Endodermal cell (in vitro differentiated cells): ENCODE results near the gene MYO1H. TPM values are rescaled to one million over a fixed set of nuclear protein-coding genes. Genes with fewer than 3 reads are reported as not detected.

Source experiments
- DNase-seq: peaks from one replicate; pipeline ENCODE4 v3.0.0-alpha.2; 2017
- H3K27ac ChIP-seq: 2 replicates; pipeline ENCODE4 v1.5.1; 2013; ENCODE audit warnings: mild to moderate bottlenecking, low read depth, low read length, moderate library complexity
- H3K27me3 ChIP-seq: 2 replicates; pipeline ENCODE4 v1.6.1; 2013; ENCODE audit warnings: mild to moderate bottlenecking, low read length, moderate library complexity; ENCODE audit not compliant: insufficient read depth, control insufficient read depth, poor library complexity, severe bottlenecking
- H3K36me3 ChIP-seq: 2 replicates; pipeline ENCODE4 v1.7.0; 2013; ENCODE audit warnings: mild to moderate bottlenecking, low read length, moderate library complexity; ENCODE audit not compliant: control insufficient read depth, insufficient read depth
- H3K4me1 ChIP-seq: one replicate; pipeline ENCODE4 v1.7.0; 2013; ENCODE audit warnings: low read length; ENCODE audit not compliant: control insufficient read depth, insufficient read depth
- H3K4me3 ChIP-seq: 2 replicates; pipeline ENCODE4 v1.5.1; 2013; ENCODE audit warnings: mild to moderate bottlenecking, low read length, moderate library complexity
- H3K9ac ChIP-seq: 2 replicates; pipeline ENCODE4 v1.6.1; 2013; ENCODE audit warnings: mild to moderate bottlenecking, low read length, moderate library complexity; ENCODE audit not compliant: poor library complexity, severe bottlenecking; ENCODE audit errors: extremely low read depth
- H3K9me3 ChIP-seq: 2 replicates; pipeline ENCODE4 v1.6.1; 2013; ENCODE audit warnings: mild to moderate bottlenecking, low read length, moderate library complexity; ENCODE audit not compliant: control insufficient read depth
- H3K27ac Mint-ChIP-seq: 2 replicates; pipeline ENCODE4 v1.8.0; 2020; ENCODE audit warnings: mixed read lengths
- H3K27me3 Mint-ChIP-seq: 2 replicates; pipeline ENCODE4 v1.8.0; 2021; ENCODE audit warnings: mild to moderate bottlenecking, mixed read lengths; ENCODE audit not compliant: insufficient read depth
- H3K36me3 Mint-ChIP-seq: 2 replicates; pipeline ENCODE4 v1.8.0; 2020; ENCODE audit warnings: low read depth, mixed read lengths
- H3K4me1 Mint-ChIP-seq: 2 replicates; pipeline ENCODE4 v1.8.0; 2020; ENCODE audit warnings: mixed read lengths
- H3K4me3 Mint-ChIP-seq: 2 replicates; pipeline ENCODE4 v1.8.0; 2020; ENCODE audit warnings: mild to moderate bottlenecking, moderate library complexity, mixed read lengths
- H3K9me3 Mint-ChIP-seq: 2 replicates; pipeline ENCODE4 v1.8.0; 2020; ENCODE audit warnings: mild to moderate bottlenecking, mixed read lengths
- WGBS, 2 experiments: methylation state at CpG; one replicate each; pipeline versions ENCODE4 v1.1.5 to v1.1.7; 2013; ENCODE audit warnings: missing lambda C conversion rate in 2 of 2, mixed read lengths in 1 of 2; ENCODE audit not compliant: insufficient coverage in 1 of 2, insufficient read length in 1 of 2; 5-methylcytosine and 5-hydroxymethylcytosine counted together
- total RNA-seq, 2 donors: library from RNA; stranded (reverse); fragmentation: NEBNext Ultra II Directional in 1 of 2; extraction: Animal tissue kit (Norgen Biotek cat#: 25700) in 1 of 2; gene quantifications; 2 replicates in 1 of 2; 3 replicates in 1 of 2; pipeline ENCODE4 v1.2.1, GENCODE V29; 2021
- TF ChIP-seq, protein P1 (sequence below): fragments of 200-600 bp; sonication (generic); conservative IDR thresholded peaks from 2 replicates; pipeline ENCODE4 v1.5.0; 2021; ENCODE audit warnings: antibody characterized with exemption, mild to moderate bottlenecking

MYO1H gene
- total RNA-seq, 2 donors from 2014 or later = not detected

DNA sequence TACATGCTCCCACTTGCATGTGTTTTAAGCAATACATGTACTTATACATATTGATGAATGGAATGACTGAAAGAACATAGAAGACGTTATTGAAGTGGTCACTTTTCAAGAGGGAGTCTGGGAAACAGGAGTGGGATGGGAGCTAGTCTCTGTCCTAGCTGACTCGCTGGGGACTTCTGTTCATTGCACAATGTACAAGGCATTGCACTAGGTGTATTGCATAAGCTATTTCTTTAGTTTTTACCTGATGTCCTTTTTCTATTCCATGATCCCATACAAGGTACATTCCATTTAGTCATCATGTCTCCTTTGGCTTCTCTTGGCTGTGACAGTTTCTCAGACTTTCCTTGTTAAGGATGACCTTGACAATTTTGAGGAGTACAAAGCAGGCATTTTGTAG is 4.0 kb upstream of the MYO1H start:
- H3K36me3 Mint-ChIP-seq = no peaks in the 10 kb centered on the region
- H3K4me3 Mint-ChIP-seq = no peak overlapping the region

DNA sequence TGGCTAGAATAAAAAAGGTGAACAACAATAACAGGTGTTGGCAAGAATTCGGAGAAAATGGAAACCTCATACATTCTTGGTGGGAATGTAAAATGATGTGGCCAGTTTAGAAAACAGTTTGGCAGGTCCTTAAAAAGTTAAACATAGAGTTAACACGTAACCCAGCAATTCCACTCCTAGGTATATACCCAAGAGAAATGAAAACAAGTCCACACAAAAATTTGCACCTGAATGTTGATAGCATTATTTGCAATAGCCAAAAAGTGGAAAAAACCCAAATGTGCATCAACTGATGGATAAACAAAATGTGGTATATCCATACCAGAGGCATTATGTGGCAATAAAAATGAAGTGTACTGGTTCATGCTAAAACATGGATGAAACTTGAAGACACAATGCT is 2.3 kb upstream of the MYO1H start:
- Mint-ChIP-seq H3K4me3 (no peak overlapping the region), H3K36me3 (no peaks in the 10 kb centered on the region), H3K27ac (no peak overlapping the region), H3K9me3 (peaks cover 3% of the 10 kb centered on the region), H3K4me1 (no peaks in the 10 kb centered on the region), H3K27me3 (peaks cover 4% of the 10 kb centered on the region)
- 97 to 100% methylated on average over 1 to 2 of the region's 2 CpGs for WGBS, 2 experiments
- Histone ChIP-seq H3K27me3 (peaks cover 6% of the 10 kb centered on the region), H3K9me3 (no peaks in the 10 kb centered on the region), H3K27ac (no peak overlapping the region), H3K36me3 (no peaks in the 10 kb centered on the region), H3K9ac (no peak overlapping the region), H3K4me1 (no peaks in the 10 kb centered on the region), H3K4me3 (no peak overlapping the region)
- TF ChIP-seq, protein P1, sequence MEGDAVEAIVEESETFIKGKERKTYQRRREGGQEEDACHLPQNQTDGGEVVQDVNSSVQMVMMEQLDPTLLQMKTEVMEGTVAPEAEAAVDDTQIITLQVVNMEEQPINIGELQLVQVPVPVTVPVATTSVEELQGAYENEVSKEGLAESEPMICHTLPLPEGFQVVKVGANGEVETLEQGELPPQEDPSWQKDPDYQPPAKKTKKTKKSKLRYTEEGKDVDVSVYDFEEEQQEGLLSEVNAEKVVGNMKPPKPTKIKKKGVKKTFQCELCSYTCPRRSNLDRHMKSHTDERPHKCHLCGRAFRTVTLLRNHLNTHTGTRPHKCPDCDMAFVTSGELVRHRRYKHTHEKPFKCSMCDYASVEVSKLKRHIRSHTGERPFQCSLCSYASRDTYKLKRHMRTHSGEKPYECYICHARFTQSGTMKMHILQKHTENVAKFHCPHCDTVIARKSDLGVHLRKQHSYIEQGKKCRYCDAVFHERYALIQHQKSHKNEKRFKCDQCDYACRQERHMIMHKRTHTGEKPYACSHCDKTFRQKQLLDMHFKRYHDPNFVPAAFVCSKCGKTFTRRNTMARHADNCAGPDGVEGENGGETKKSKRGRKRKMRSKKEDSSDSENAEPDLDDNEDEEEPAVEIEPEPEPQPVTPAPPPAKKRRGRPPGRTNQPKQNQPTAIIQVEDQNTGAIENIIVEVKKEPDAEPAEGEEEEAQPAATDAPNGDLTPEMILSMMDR = no peak
- no peak for DNase-seq

More for the DNA sequence above, 4.0 kb upstream of the MYO1H start:
- WGBS, 2 experiments = 30 to 50% methylated on average over 2 of the region's 2 CpGs
- Mint-ChIP-seq H3K4me1 (no peaks in the 10 kb centered on the region), H3K27me3 (peaks cover 4% of the 10 kb centered on the region), H3K27ac (no peak overlapping the region), H3K9me3 (peaks cover 3% of the 10 kb centered on the region)
- H3K9ac ChIP-seq = no peak overlapping the region
- H3K4me1 ChIP-seq = no peaks in the 10 kb centered on the region
- DNase-seq = no peak
- no peak overlapping the region for H3K27ac ChIP-seq
- H3K36me3 ChIP-seq = no peaks in the 10 kb centered on the region
- TF ChIP-seq, protein P1 = no peak
- H3K27me3 ChIP-seq = peaks cover 6% of the 10 kb centered on the region
- no peak overlapping the region for H3K4me3 ChIP-seq
- H3K9me3 ChIP-seq = no peaks in the 10 kb centered on the region

DNA sequence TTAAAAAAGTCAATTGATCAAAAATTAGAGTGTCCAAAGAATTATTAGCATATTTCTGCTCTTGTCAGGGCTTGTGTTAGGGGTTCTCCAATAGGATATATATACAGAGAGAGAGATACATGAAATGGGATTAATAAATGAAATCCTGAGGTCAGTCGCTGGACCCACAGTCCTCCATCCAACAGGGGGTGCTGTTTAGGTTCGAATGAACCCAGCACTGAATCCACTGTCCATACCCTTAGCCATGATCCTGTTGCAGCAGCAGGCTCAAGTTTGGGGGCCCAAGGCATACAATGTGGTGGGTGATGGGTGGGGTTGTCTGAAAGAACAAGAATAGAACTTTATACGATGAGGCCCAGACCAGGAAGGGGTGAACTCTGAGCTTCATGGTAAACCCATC is 780 bp upstream of the MYO1H start:
- 87 to 94% methylated on average over 2 to 3 of the region's 3 CpGs for WGBS, 2 experiments
- no peak overlapping the region for H3K27ac ChIP-seq
- Mint-ChIP-seq H3K27ac (no peak overlapping the region), H3K4me3 (no peak overlapping the region), H3K27me3 (peaks cover 4% of the 10 kb centered on the region), H3K36me3 (no peaks in the 10 kb centered on the region), H3K9me3 (peaks cover 3% of the 10 kb centered on the region), H3K4me1 (no peaks in the 10 kb centered on the region)
- peak; percentile 61 for DNase-seq
- no peak overlapping the region for H3K9ac ChIP-seq
- TF ChIP-seq, protein P1 = peak; percentile 56
- no peaks in the 10 kb centered on the region for H3K9me3 ChIP-seq
- peaks cover 6% of the 10 kb centered on the region for H3K27me3 ChIP-seq
- H3K36me3 ChIP-seq = no peaks in the 10 kb centered on the region
- H3K4me3 ChIP-seq = no peak overlapping the region
- H3K4me1 ChIP-seq = no peaks in the 10 kb centered on the region
